Posterior cingulate gyrus (tissue), 11 donors: ENCODE data around the gene CAV3.
"Not testable (repeated sequence)": the region's sequence is repeated elsewhere in the genome, so short reads cannot be mapped to it uniquely, and the experiment has no call there.

Source experiments
- DNase-seq, 10 donors: peaks; one replicate each; pipeline versions ENCODE4 v3.0.0 to v3.0.0-alpha.2; 2020 to 2021; ENCODE audit warnings: mixed read lengths in 3 of 10
- intact Hi-C: fragments of 100-400 bp; cut with DNase I; formaldehyde crosslinking; loops from one replicate; pipeline ENCODE4 v1.15.1; 2023

The CAV3 gene

GRCh38 chr3:8733332-8734094, at the start of gene CAV3:
Gene CAV3 (plus strand): TSS chr3:8733802. CDS start chr3:8733877, 75 bp downstream.
- intact Hi-C loops, result no loop called here
- DNase-seq, result peak in 1 of 10 donors; percentile 46

GRCh38 chr3:8684992-8685391, 48.6 kb upstream of the CAV3 start:
- intact Hi-C loops, DNase-seq: not testable (repeated sequence)

- intact Hi-C loops, DNase-seq: not testable (repeated sequence)
Observed at GRCh38 chr3:8691295-8691694, 42.3 kb upstream of the CAV3 start.

- intact Hi-C loops, result no loop called here
- no peak for DNase-seq
Observed at GRCh38 chr3:8702560-8702959, 31.0 kb upstream of the CAV3 start.

GRCh38 chr3:8705575-8705974, 28.0 kb upstream of the CAV3 start:
- intact Hi-C loops, result no loop called here
- no peak for DNase-seq

- no peak for DNase-seq
- intact Hi-C loops, result no loop called here
Observed at GRCh38 chr3:8709287-8709686, 24.3 kb upstream of the CAV3 start.

GRCh38 chr3:8709801-8710507, 23.6 kb upstream of the CAV3 start:
- DNase-seq, result no peak
- intact Hi-C loops, result no loop called here

GRCh38 chr3:8712045-8712907, 21.3 kb upstream of the CAV3 start:
- peak in 1 of 10 donors; percentile 21 for DNase-seq
- intact Hi-C loops, result no loop called here

- intact Hi-C loops, result no loop called here
- DNase-seq, result no peak
Observed at GRCh38 chr3:8712908-8713255, 20.7 kb upstream of the CAV3 start.

- intact Hi-C loops, result no loop called here
- no peak for DNase-seq
Observed at GRCh38 chr3:8713901-8714759, 19.5 kb upstream of the CAV3 start.

GRCh38 chr3:8715757-8716156, 17.8 kb upstream of the CAV3 start:
- DNase-seq, intact Hi-C loops: not testable (repeated sequence)

GRCh38 chr3:8722808-8723207, 10.8 kb upstream of the CAV3 start:
- intact Hi-C loops, result no loop called here
- no peak for DNase-seq

GRCh38 chr3:8723612-8724011, 10.0 kb upstream of the CAV3 start:
- no peak for DNase-seq
- intact Hi-C loops, result no loop called here

- no peak for DNase-seq
- intact Hi-C loops, result no loop called here
Observed at GRCh38 chr3:8724108-8724752, 9.4 kb upstream of the CAV3 start.

GRCh38 chr3:8727605-8728512, 5.7 kb upstream of the CAV3 start:
- no peak for DNase-seq
- intact Hi-C loops, result no loop called here

GRCh38 chr3:8729479-8729878, 4.1 kb upstream of the CAV3 start:
- no peak for DNase-seq
- intact Hi-C loops, result no loop called here

GRCh38 chr3:8730656-8731055, 2.9 kb upstream of the CAV3 start:
- no peak for DNase-seq
- intact Hi-C loops, result no loop called here

GRCh38 chr3:8732413-8732812, 1.2 kb upstream of the CAV3 start:
- intact Hi-C loops, result no loop called here
- no peak for DNase-seq
